Adrenal gland (tissue), 12 donors: ENCODE data around the gene PROM1. TPM values are rescaled to one million over a fixed set of nuclear protein-coding genes. Genes with fewer than 3 reads are reported as not detected.

Source experiments
- DNase-seq, 7 donors: peaks; one replicate each; pipeline ENCODE4 v3.0.0-alpha.2; 2019 to 2020
- H3K27ac ChIP-seq, 5 donors: fragments of 200-600 bp; sonication (generic) in 4 of 5; 1 replicate in 3 of 5; 2 replicates in 2 of 5; pipeline versions ENCODE4 v1.5.1 to v1.8.0; 2016 to 2020; ENCODE audit warnings: mild to moderate bottlenecking in 1 of 5
- H3K27me3 ChIP-seq: fragments of 200-600 bp; 2 replicates; pipeline ENCODE4 v1.8.0; 2021
- H3K36me3 ChIP-seq, 2 donors: fragments of 200-600 bp; replicated peaks in 1 of 2; 1 replicate in 1 of 2; 2 replicates in 1 of 2; pipeline versions ENCODE4 v1.5.1 to v1.8.0; 2018 to 2022
- H3K4me1 ChIP-seq, 2 donors: fragments of 200-600 bp; replicated peaks in 1 of 2; 1 replicate in 1 of 2; 2 replicates in 1 of 2; pipeline versions ENCODE4 v1.5.1 to v1.8.0; 2018 to 2021
- H3K4me3 ChIP-seq, 4 donors: fragments of 200-600 bp; sonication (generic) in 3 of 4; one replicate each; pipeline ENCODE4 v1.5.1; 2016 to 2018
- H3K9me3 ChIP-seq, 3 donors: fragments of 200-600 bp; sonication (generic) in 1 of 3; replicated peaks in 1 of 3; 1 replicate in 2 of 3; 2 replicates in 1 of 3; pipeline versions ENCODE4 v1.5.1 to v1.8.0; 2016 to 2021
- POLR2A ChIP-seq, 2 donors: fragments of 450-650 bp; IDR thresholded peaks; one replicate each; pipeline ENCODE4 v1.6.1; 2017; ENCODE audit warnings: antibody characterized with exemption in 2 of 2, mild to moderate bottlenecking in 2 of 2, moderate library complexity in 1 of 2
- WGBS, 4 donors: extraction: QIAGEN DNeasy Blood & Tissue Kit in 2 of 4; methylation state at CpG; one replicate each; pipeline versions ENCODE4 v1.1.5 to v1.1.7; 2013 to 2017; 5-methylcytosine and 5-hydroxymethylcytosine counted together
- intact Hi-C, 2 donors: fragments of 100-400 bp; cut with DNase I; formaldehyde crosslinking; loops; one replicate each; pipeline versions ENCODE4 v1.14.1 to v1.15.0; 2022 to 2023
- polyA plus RNA-seq, 3 donors: library from polyadenylated mRNA; stranded (reverse); fragments of 200-250 nt in 2 of 3; fragments of 350-450 nt in 1 of 3; fragmentation: Illumina TruSeq in 1 of 3; extraction: RNeasy Lipid Tissue Mini Kit (QIAGEN cat#74804) in 1 of 3; gene quantifications; one replicate each; pipeline ENCODE4 v1.2.3, GENCODE V29; 2013 to 2014
- total RNA-seq, 9 donors: library from RNA; depleted of rRNA in 4 of 9; stranded (reverse); fragments of >200 nt in 4 of 9; fragments of 120-200 nt in 1 of 9; fragmentation: NEBNext Ultra II Directional in 1 of 9; extraction: Animal tissue kit (Norgen Biotek cat#: 25700) in 1 of 9; gene quantifications; one replicate each; pipeline versions ENCODE4 v1.1.0 to v1.2.4, GENCODE V29; 2013 to 2023
- TF ChIP-seq, protein P1 (sequence below), 6 experiments: fragments of 450-650 bp in 4 of 6; fragments of 200-600 bp in 2 of 6; sonication (generic) in 1 of 6; IDR thresholded peaks; 1 replicate in 5 of 6; 2 replicates in 1 of 6; pipeline versions ENCODE4 v1.5.1 to v1.8.0; 2016 to 2021; ENCODE audit warnings: antibody characterized with exemption in 6 of 6, mild to moderate bottlenecking in 2 of 6, moderate library complexity in 1 of 6
- donor health status: healthy with polysubstance abuse.
- donor health status: Bipolar disorder and iron deficiency.
- donor health status: DM: yes; HTN: yes; CAD: no.
- donor health status: DM: no; HTN: no; CAD: no.
- donor health status: DM: no; HTN: no; CAD: no.
- donor health status: DM: yes; HTN: yes; CAD: no.

The PROM1 gene
- total and polyA plus RNA-seq, 12 donors: 0.14 to 1.6 (median 0.39) TPM; not detected in 4

DNA sequence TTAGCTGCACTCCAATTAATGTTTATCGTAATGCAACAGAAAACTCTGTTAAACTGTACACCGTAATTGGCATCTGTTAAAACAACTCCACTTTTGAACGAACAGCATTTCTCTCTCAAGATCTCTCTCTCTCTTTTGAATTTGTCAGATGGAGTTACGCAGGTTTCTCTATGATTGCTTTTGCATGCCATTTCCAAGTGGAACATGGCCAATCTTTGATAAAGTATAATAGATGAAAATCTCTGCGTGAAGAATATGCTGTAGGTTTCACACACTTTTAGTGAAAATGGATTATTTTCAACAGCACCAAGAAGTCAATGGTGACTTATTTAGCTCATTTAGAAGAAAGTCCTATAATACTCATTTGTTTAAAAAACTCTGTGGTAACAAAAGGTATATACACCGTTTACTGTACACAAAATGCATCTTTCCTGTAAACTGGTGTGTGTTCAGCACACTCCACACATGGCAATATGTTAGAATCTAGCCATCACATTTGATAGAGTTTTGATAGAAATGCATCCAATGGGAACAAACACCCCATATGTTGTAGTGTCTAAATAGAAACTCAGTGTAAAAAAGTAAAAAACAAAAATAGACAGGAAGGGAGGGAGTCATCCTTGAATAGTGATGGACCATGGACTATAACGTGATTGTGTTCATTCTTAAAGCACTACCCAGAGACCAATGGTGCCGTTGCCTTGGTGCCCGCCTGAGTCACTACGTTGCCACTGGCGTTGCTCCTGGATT lies 115.1 kb downstream of the PROM1 start:
- H3K4me3 ChIP-seq: no peak overlapping the region
- H3K9me3 ChIP-seq: no peaks in the 10 kb centered on the region
- H3K4me1 ChIP-seq: no peaks in the 10 kb centered on the region
- no peak for TF ChIP-seq POLR2A (IDR thresholded peaks at IDR 0.05)
- TF ChIP-seq, protein P1, sequence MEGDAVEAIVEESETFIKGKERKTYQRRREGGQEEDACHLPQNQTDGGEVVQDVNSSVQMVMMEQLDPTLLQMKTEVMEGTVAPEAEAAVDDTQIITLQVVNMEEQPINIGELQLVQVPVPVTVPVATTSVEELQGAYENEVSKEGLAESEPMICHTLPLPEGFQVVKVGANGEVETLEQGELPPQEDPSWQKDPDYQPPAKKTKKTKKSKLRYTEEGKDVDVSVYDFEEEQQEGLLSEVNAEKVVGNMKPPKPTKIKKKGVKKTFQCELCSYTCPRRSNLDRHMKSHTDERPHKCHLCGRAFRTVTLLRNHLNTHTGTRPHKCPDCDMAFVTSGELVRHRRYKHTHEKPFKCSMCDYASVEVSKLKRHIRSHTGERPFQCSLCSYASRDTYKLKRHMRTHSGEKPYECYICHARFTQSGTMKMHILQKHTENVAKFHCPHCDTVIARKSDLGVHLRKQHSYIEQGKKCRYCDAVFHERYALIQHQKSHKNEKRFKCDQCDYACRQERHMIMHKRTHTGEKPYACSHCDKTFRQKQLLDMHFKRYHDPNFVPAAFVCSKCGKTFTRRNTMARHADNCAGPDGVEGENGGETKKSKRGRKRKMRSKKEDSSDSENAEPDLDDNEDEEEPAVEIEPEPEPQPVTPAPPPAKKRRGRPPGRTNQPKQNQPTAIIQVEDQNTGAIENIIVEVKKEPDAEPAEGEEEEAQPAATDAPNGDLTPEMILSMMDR (IDR thresholded peaks at IDR 0.05): no peak
- intact Hi-C loops: no loop called here
- 75 to 80% (median 78%) methylated on average over 11 of the region's 11 CpGs for WGBS, 4 donors
- H3K36me3 ChIP-seq: no peaks in the 10 kb centered on the region
- H3K27ac ChIP-seq: no peak overlapping the region
- H3K27me3 ChIP-seq: no peaks in the 10 kb centered on the region
- no peak for DNase-seq

DNA sequence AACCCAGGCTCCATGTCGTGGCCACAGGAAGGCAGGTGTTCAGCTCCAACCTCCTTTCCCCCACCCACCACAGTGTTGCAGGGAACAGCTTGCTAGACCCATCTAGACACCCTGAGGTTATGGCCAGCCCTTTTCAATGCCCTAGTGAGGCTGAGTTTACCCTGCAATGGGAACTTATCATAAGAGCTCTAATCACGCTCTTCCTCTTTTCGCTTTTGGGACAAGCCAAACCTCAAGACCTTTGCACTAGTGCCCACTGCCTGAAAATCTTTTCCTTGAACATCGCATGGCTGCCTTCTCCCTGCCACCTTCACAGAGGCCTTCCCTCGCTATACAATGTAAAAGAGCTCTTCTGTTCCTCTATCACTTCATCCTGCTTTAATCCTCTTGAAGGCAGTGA lies 118.5 kb downstream of the PROM1 start:
- no peak for DNase-seq
- 72 to 91% (median 84%) methylated on average over 5 of the region's 5 CpGs for WGBS, 4 donors
- intact Hi-C loops: no loop called here
- Histone ChIP-seq H3K36me3 (no peaks in the 10 kb centered on the region), H3K4me1 (no peaks in the 10 kb centered on the region), H3K27me3 (no peaks in the 10 kb centered on the region), H3K27ac (no peak overlapping the region), H3K9me3 (no peaks in the 10 kb centered on the region), H3K4me3 (no peak overlapping the region)
- TF ChIP-seq POLR2A (IDR thresholded peaks at IDR 0.05): no peak
- TF ChIP-seq, protein P1 (IDR thresholded peaks at IDR 0.05): no peak

DNA sequence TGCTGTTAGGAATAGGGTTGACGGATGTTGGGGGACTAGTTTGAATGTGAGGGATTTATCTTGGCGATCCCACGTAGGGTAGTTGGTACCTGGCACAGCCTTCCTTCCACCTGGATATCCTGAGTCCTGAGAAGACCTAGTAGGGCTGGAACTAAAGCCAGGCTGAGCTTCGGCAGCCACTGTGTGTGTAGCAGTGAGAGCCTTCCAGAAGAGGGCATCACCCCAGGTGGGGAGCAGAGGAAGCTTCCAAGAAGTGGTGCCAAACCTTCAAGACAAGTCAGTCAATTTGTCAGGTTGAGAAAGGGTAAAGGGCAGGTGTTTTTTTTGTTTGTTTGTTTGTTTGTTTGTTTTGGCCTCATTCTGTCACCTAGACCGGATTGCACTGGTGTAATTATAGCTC lies 119.7 kb downstream of the PROM1 start:
- Histone ChIP-seq H3K4me3 (no peak overlapping the region), H3K27ac (no peak overlapping the region), H3K36me3 (no peaks in the 10 kb centered on the region), H3K4me1 (no peaks in the 10 kb centered on the region), H3K9me3 (no peaks in the 10 kb centered on the region), H3K27me3 (no peaks in the 10 kb centered on the region)
- TF ChIP-seq POLR2A (IDR thresholded peaks at IDR 0.05): no peak
- TF ChIP-seq, protein P1 (IDR thresholded peaks at IDR 0.05): no peak
- WGBS, 4 donors: 64 to 89% (median 82%) methylated on average over 5 of the region's 5 CpGs
- DNase-seq: no peak
- intact Hi-C loops: no loop called here

DNA sequence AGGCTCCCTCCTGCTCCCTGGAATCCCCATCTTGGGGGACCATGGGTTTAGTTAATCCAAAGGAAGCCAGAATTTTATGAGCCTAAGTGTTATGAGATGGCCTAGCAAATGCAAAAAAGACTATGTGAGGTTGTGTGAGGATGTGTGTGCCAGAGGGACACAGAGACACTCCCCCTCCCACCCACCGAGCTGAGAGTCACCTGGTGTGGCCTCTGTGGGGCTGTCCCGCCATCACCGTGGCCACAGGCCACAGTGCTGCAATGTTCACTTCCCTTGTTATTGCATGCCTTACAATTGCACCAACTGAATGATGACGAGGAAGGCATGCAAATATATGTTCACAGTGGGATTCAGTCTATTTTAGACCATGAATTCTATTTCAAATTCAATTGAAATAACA lies 120.2 kb downstream of the PROM1 start:
- Histone ChIP-seq H3K27ac (no peak overlapping the region), H3K36me3 (no peaks in the 10 kb centered on the region), H3K9me3 (no peaks in the 10 kb centered on the region), H3K27me3 (no peaks in the 10 kb centered on the region), H3K4me3 (no peak overlapping the region), H3K4me1 (no peaks in the 10 kb centered on the region)
- intact Hi-C loops: no loop called here
- no peak for TF ChIP-seq POLR2A (IDR thresholded peaks at IDR 0.05)
- TF ChIP-seq, protein P1 (IDR thresholded peaks at IDR 0.05): no peak
- WGBS, 4 donors: 58 to 78% (median 67%) methylated on average over 4 of the region's 4 CpGs
- no peak for DNase-seq
